ENCODE measurements around the gene TBC1D32. TPM values are rescaled to one million over a fixed set of nuclear protein-coding genes. Genes with fewer than 3 reads are reported as not detected.

Gene TBC1D32
- total RNA-seq, 4 donors from 2014 or later: 14.9 to 27.1 (median 22.4) TPM

- no peaks in the 10 kb centered on the region for H3K9me3 ChIP-seq
- WGBS, 2 donors: 52 to 62% methylated on average over 1 of the region's 1 CpG
- no peaks in the 10 kb centered on the region for H3K36me3 ChIP-seq
- no peak for DNase-seq
- no peaks in the 10 kb centered on the region for H3K27me3 ChIP-seq
- TF ChIP-seq CTCF (IDR thresholded peaks at IDR 0.05) (no peak), POLR2A (IDR thresholded peaks at IDR 0.05) (no peak)
- no peak overlapping the region for H3K4me3 ChIP-seq (replicated peaks in 1 of 3)
- H3K4me1 ChIP-seq: no peaks in the 10 kb centered on the region
- intact Hi-C loops (cut with DNase I): no loop called here
- H3K27ac ChIP-seq: no peak overlapping the region
Observed at GRCh38 chr6:121349596-121349995, 15.3 kb upstream of the TBC1D32 start.

GRCh38 chr6:121347484-121347883 is 13.2 kb upstream of the TBC1D32 start:
- 85 to 87% methylated on average over 3 of the region's 3 CpGs for WGBS, 2 donors
- TF ChIP-seq CTCF (IDR thresholded peaks at IDR 0.05): no peak
- TF ChIP-seq POLR2A (IDR thresholded peaks at IDR 0.05): no peak
- no peak for DNase-seq

DNA sequence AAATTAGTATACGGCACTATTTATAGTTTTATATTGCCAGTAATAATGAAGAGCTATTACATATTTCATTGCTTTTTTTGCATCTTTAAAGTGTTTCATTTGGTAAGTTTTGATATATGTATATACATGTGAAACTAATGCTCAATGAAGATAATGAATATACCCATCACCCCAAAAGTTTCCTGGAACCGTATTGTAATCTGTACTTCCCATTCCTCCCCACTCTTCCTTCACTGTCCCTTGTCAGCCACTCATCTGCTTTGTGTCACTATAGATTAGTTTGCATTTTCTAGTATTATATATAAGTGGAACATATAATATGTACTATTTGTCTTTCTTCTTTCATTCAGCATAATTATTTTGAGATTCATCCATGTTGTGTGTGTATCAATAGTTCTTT is 10.3 kb upstream of the TBC1D32 start:
- Histone ChIP-seq H3K4me1 (no peaks in the 10 kb centered on the region), H3K4me3 (replicated peaks in 1 of 3) (no peak overlapping the region), H3K27me3 (no peaks in the 10 kb centered on the region), H3K9me3 (no peaks in the 10 kb centered on the region), H3K36me3 (no peaks in the 10 kb centered on the region), H3K27ac (no peak overlapping the region)
- intact Hi-C loops (cut with DNase I): no loop called here
- 91 to 92% methylated on average over 2 of the region's 2 CpGs for WGBS, 2 donors
- DNase-seq: no peak
- TF ChIP-seq CTCF (IDR thresholded peaks at IDR 0.05) (no peak), POLR2A (IDR thresholded peaks at IDR 0.05) (no peak)

More at GRCh38 chr6:121347484-121347883, 13.2 kb upstream of the TBC1D32 start:
- Histone ChIP-seq H3K9me3 (no peaks in the 10 kb centered on the region), H3K27ac (no peak overlapping the region), H3K36me3 (no peaks in the 10 kb centered on the region), H3K27me3 (no peaks in the 10 kb centered on the region), H3K4me1 (no peaks in the 10 kb centered on the region), H3K4me3 (replicated peaks in 1 of 3) (no peak overlapping the region)
- intact Hi-C loops (cut with DNase I): no loop called here

- no peaks in the 10 kb centered on the region for H3K27me3 ChIP-seq
- intact Hi-C loops (cut with DNase I): no loop called here
- no peaks in the 10 kb centered on the region for H3K36me3 ChIP-seq
- H3K27ac ChIP-seq: no peak overlapping the region
- no peak for DNase-seq
- H3K4me1 ChIP-seq: peaks cover 4 to 7% of the 10 kb centered on the region in 2 donors
- WGBS, 2 donors: 84 to 87% methylated on average over 12 of the region's 12 CpGs
- H3K4me3 ChIP-seq (replicated peaks in 1 of 3): no peak overlapping the region
- no peak for TF ChIP-seq POLR2A (IDR thresholded peaks at IDR 0.05)
- TF ChIP-seq CTCF (IDR thresholded peaks at IDR 0.05): no peak
- no peaks in the 10 kb centered on the region for H3K9me3 ChIP-seq
Observed at GRCh38 chr6:121339639-121340226, 5.5 kb upstream of the TBC1D32 start.

GRCh38 chr6:121338956-121339355 is 4.7 kb upstream of the TBC1D32 start:
- peaks cover 4 to 7% of the 10 kb centered on the region in 2 donors for H3K4me1 ChIP-seq
- no peaks in the 10 kb centered on the region for H3K9me3 ChIP-seq
- intact Hi-C loops (cut with DNase I): no loop called here
- H3K27ac ChIP-seq: no peak overlapping the region
- WGBS, 2 donors: 78 to 81% methylated on average over 2 of the region's 2 CpGs
- H3K4me3 ChIP-seq (replicated peaks in 1 of 3): no peak overlapping the region
- H3K36me3 ChIP-seq: no peaks in the 10 kb centered on the region
- H3K27me3 ChIP-seq: no peaks in the 10 kb centered on the region
- no peak for DNase-seq
- no peak for TF ChIP-seq CTCF (IDR thresholded peaks at IDR 0.05)
- no peak for TF ChIP-seq POLR2A (IDR thresholded peaks at IDR 0.05)
